Measurements from ENCODE around the gene XRCC2. TPM values are rescaled to one million over a fixed set of nuclear protein-coding genes. Genes with fewer than 3 reads are reported as not detected.

The XRCC2 gene
- total RNA-seq = 4.6 TPM

DNA sequence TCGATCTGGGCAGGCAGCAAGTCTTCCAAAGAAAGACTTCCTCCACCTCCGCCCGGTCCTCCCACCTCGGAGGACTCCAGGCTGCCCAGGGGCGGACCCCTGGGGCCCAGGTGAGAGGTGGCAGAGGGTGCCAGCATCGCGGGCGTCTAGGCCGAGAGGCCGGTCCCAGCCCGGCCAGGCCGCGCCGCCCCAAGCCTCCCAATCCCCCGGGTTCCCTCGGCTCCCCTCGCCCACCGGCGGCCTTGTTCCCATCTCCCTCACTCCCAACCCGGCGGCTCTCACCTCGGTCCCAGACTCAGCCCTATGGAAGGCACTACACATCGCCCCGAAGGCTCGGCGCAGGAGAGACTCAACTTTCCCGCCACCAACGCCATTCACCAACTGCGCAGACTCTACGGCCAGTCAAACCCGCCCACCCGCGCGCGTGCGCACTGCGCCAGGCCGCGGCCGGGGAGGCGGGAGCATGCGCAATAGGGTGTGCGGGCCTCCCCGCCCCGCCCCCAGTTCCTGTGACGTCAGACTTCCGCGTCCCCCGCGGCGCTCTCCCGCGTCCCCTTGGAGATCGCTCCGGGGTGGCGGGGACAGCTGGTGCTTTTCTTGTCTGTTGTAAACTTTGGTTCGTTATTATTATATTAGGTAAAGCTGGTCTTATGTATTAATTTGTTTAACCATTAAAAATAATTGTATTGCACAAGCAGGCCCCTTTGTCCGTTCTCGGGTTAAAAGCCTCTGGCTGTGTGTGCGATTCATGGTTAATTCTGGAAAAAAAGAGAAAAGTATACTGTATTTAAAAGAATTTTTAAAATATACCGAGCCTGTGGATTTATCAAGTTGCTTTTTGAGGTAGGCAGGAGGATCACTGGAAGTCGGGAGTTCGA lies at the start of gene XRCC2:
TSS of gene XRCC2 (minus strand) at position 383 of the 878 bp plus-strand sequence. CDS start at position 321, 62 bp downstream.

Small RNAs within 50 kb of the gene (small RNA-seq; reads per million reads assigned to genes)
- gene RF00568 = not detected

Other genes with a start within 250 kb of the XRCC2 start
- 63.7 TPM for gene KMT2C, start 240.1 kb downstream of the XRCC2 start, total RNA-seq
- 36.0 TPM for gene ACTR3B, start 83.6 kb upstream of the XRCC2 start, total RNA-seq

All from diencephalon (tissue), 1 donor.